PC-3 (cell line): ENCODE measurements around the gene WDR86.

Experiments
- EZH2 ChIP-seq: fragments of 300-600 bp; sonication (generic); IDR thresholded peaks from one replicate; pipeline ENCODE4 v1.6.1; 2017; ENCODE audit warnings: antibody characterized with exemption, mild to moderate bottlenecking, low read length; ENCODE audit not compliant: unreplicated experiment
- EZH2phosphoT487 ChIP-seq: fragments of 300-600 bp; sonication (generic); IDR thresholded peaks from 2 replicates; pipeline ENCODE4 v1.6.1; 2018; ENCODE audit warnings: mild to moderate bottlenecking, antibody characterized with exemption, low read length, borderline replicate concordance
- TF ChIP-seq, protein P1 (sequence below): fragments of 300-600 bp; sonication (generic); conservative IDR thresholded peaks from 2 replicates; pipeline ENCODE4 v1.5.1; 2017; ENCODE audit warnings: antibody characterized with exemption, low read depth, mild to moderate bottlenecking, low read length

- TF ChIP-seq, protein P1, sequence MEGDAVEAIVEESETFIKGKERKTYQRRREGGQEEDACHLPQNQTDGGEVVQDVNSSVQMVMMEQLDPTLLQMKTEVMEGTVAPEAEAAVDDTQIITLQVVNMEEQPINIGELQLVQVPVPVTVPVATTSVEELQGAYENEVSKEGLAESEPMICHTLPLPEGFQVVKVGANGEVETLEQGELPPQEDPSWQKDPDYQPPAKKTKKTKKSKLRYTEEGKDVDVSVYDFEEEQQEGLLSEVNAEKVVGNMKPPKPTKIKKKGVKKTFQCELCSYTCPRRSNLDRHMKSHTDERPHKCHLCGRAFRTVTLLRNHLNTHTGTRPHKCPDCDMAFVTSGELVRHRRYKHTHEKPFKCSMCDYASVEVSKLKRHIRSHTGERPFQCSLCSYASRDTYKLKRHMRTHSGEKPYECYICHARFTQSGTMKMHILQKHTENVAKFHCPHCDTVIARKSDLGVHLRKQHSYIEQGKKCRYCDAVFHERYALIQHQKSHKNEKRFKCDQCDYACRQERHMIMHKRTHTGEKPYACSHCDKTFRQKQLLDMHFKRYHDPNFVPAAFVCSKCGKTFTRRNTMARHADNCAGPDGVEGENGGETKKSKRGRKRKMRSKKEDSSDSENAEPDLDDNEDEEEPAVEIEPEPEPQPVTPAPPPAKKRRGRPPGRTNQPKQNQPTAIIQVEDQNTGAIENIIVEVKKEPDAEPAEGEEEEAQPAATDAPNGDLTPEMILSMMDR: no peak
- TF ChIP-seq EZH2: no peak
- TF ChIP-seq EZH2phosphoT487: no peak
Observed at GRCh38 chr7:151343516-151343915, 66.3 kb downstream of the WDR86 start.
